NAMALWA (cell line): ENCODE data around the gene ADTRP.
A peak's percentile ranks its signal among the peaks of the same experiment; 100 is the strongest.

Source experiments
- DNase-seq: peaks from one replicate; pipeline ENCODE4 v3.0.0-alpha.2; 2015; ENCODE audit warnings: low spot score

The ADTRP gene

GRCh38 chr6:11755725-11756124 lies 22.9 kb downstream of the ADTRP start:
- DNase-seq: no peak

- DNase-seq: no peak
Measured at GRCh38 chr6:11754625-11755271, 23.9 kb downstream of the ADTRP start.

GRCh38 chr6:11753798-11754197 lies 24.8 kb downstream of the ADTRP start:
- DNase-seq: no peak

GRCh38 chr6:11752360-11752759 lies 26.2 kb downstream of the ADTRP start:
- DNase-seq: no peak

- no peak for DNase-seq
Measured at GRCh38 chr6:11750682-11751081, 27.9 kb downstream of the ADTRP start.

- peak; percentile 10 for DNase-seq
Measured at GRCh38 chr6:11748591-11749210, 29.9 kb downstream of the ADTRP start.

GRCh38 chr6:11747021-11747420 lies 31.6 kb downstream of the ADTRP start:
- DNase-seq: no peak

- DNase-seq: no peak
Measured at GRCh38 chr6:11744753-11745152, 33.9 kb downstream of the ADTRP start.

GRCh38 chr6:11744101-11744500 lies 34.5 kb downstream of the ADTRP start:
- DNase-seq: no peak

GRCh38 chr6:11740875-11741274 lies 37.7 kb downstream of the ADTRP start:
- no peak for DNase-seq

GRCh38 chr6:11738661-11739375 lies 39.8 kb downstream of the ADTRP start:
- no peak for DNase-seq

GRCh38 chr6:11738234-11738633 lies 40.4 kb downstream of the ADTRP start:
- DNase-seq: no peak

- no peak for DNase-seq
Measured at GRCh38 chr6:11736601-11737000, 42.0 kb downstream of the ADTRP start.

GRCh38 chr6:11734861-11735613 lies 43.6 kb downstream of the ADTRP start:
- DNase-seq: peak; percentile 43

- DNase-seq: peak; percentile 40
Measured at GRCh38 chr6:11732036-11732631, 46.5 kb downstream of the ADTRP start.

GRCh38 chr6:11731423-11731822 lies 47.2 kb downstream of the ADTRP start:
- DNase-seq: no peak

- peak; percentile 71 for DNase-seq
Measured at GRCh38 chr6:11730641-11731040, 48.0 kb downstream of the ADTRP start.

GRCh38 chr6:11729076-11729475 lies 49.5 kb downstream of the ADTRP start:
- no peak for DNase-seq

GRCh38 chr6:11727998-11728961 lies 50.3 kb downstream of the ADTRP start:
- no peak for DNase-seq

- no peak for DNase-seq
Measured at GRCh38 chr6:11727346-11727997, 51.1 kb downstream of the ADTRP start.
